Adipocyte (in vitro differentiated cells): Measurements from ENCODE around the gene GSTA2.
"Not testable (repeated sequence)": the region's sequence is repeated elsewhere in the genome, so short reads cannot be mapped to it uniquely, and the experiment has no call there.

Experiments
- DNase-seq: peaks from one replicate; pipeline ENCODE4 v3.0.0-alpha.2; 2015; ENCODE audit warnings: low read depth
- H3K27me3 ChIP-seq: replicated peaks from 2 replicates; pipeline ENCODE4 v1.7.0; 2013; ENCODE audit warnings: mild to moderate bottlenecking, low read length, moderate library complexity; ENCODE audit not compliant: control insufficient read depth, insufficient read depth
- H3K36me3 ChIP-seq: 2 replicates; pipeline ENCODE4 v1.7.0; 2013; ENCODE audit warnings: low read length, mild to moderate bottlenecking, moderate library complexity; ENCODE audit not compliant: control insufficient read depth, insufficient read depth, severe bottlenecking
- H3K4me1 ChIP-seq: 2 replicates; pipeline ENCODE4 v1.7.0; 2013; ENCODE audit warnings: mild to moderate bottlenecking, low read length, moderate library complexity; ENCODE audit not compliant: control insufficient read depth, insufficient read depth
- H3K4me3 ChIP-seq: 2 replicates; pipeline ENCODE4 v1.7.0; 2013; ENCODE audit warnings: mild to moderate bottlenecking, low read length, moderate library complexity
- H3K9ac ChIP-seq: 2 replicates; pipeline ENCODE4 v1.7.0; 2013; ENCODE audit warnings: mild to moderate bottlenecking, low read length, moderate library complexity
- H3K9me3 ChIP-seq: 2 replicates; pipeline ENCODE4 v1.7.0; 2013; ENCODE audit warnings: mild to moderate bottlenecking, low read length, moderate library complexity; ENCODE audit not compliant: control insufficient read depth

Gene GSTA2

GRCh38 chr6:52787917-52788316 is 24.6 kb upstream of the GSTA2 start:
- Histone ChIP-seq H3K9ac (no peak overlapping the region), H3K36me3 (no peaks in the 10 kb centered on the region), H3K27me3 (no peaks in the 10 kb centered on the region), H3K9me3 (no peaks in the 10 kb centered on the region), H3K4me1 (peaks cover 4% of the 10 kb centered on the region), H3K4me3 (no peak overlapping the region)
- DNase-seq: no peak

GRCh38 chr6:52786249-52786956 is 23.1 kb upstream of the GSTA2 start:
- no peak overlapping the region for H3K4me3 ChIP-seq
- H3K36me3 ChIP-seq: no peaks in the 10 kb centered on the region
- H3K27me3 ChIP-seq: no peaks in the 10 kb centered on the region
- H3K9me3 ChIP-seq: no peaks in the 10 kb centered on the region
- no peak for DNase-seq
- no peak overlapping the region for H3K9ac ChIP-seq
- H3K4me1 ChIP-seq: peaks cover 9% of the 10 kb centered on the region

- not testable (repeated sequence) for H3K4me1 ChIP-seq, H3K4me3 ChIP-seq, H3K27me3 ChIP-seq, H3K36me3 ChIP-seq, H3K9ac ChIP-seq, H3K9me3 ChIP-seq
- peak; percentile 11 for DNase-seq
These were observed 19.5 kb upstream of the GSTA2 start for GRCh38 chr6:52782696-52783274.

GRCh38 chr6:52782209-52782608 is 18.9 kb upstream of the GSTA2 start:
- not testable (repeated sequence) for H3K27me3 ChIP-seq, H3K4me3 ChIP-seq, H3K9ac ChIP-seq, DNase-seq, H3K9me3 ChIP-seq, H3K36me3 ChIP-seq, H3K4me1 ChIP-seq

GRCh38 chr6:52779237-52779636 is 16.0 kb upstream of the GSTA2 start:
- DNase-seq: no peak
- H3K4me3 ChIP-seq: no peak overlapping the region
- no peak overlapping the region for H3K9ac ChIP-seq
- H3K4me1 ChIP-seq: peaks cover 9% of the 10 kb centered on the region
- H3K27me3 ChIP-seq: no peaks in the 10 kb centered on the region
- no peaks in the 10 kb centered on the region for H3K9me3 ChIP-seq
- H3K36me3 ChIP-seq: no peaks in the 10 kb centered on the region

- DNase-seq, H3K4me1 ChIP-seq, H3K36me3 ChIP-seq, H3K4me3 ChIP-seq, H3K27me3 ChIP-seq, H3K9ac ChIP-seq, H3K9me3 ChIP-seq: not testable (repeated sequence)
These were observed 13.6 kb upstream of the GSTA2 start for GRCh38 chr6:52776711-52777351.

GRCh38 chr6:52769399-52769798 is 6.1 kb upstream of the GSTA2 start:
- H3K4me1 ChIP-seq, H3K4me3 ChIP-seq: not testable (repeated sequence)

GRCh38 chr6:52767658-52768057 is 4.4 kb upstream of the GSTA2 start:
- not testable (repeated sequence) for DNase-seq, H3K4me1 ChIP-seq, H3K4me3 ChIP-seq, H3K36me3 ChIP-seq, H3K27me3 ChIP-seq, H3K9ac ChIP-seq, H3K9me3 ChIP-seq

More at GRCh38 chr6:52769399-52769798, 6.1 kb upstream of the GSTA2 start:
- not testable (repeated sequence) for H3K9me3 ChIP-seq, H3K9ac ChIP-seq, H3K36me3 ChIP-seq, H3K27me3 ChIP-seq
- peak; percentile 53 for DNase-seq

- H3K4me3 ChIP-seq, DNase-seq, H3K9ac ChIP-seq, H3K36me3 ChIP-seq, H3K27me3 ChIP-seq, H3K9me3 ChIP-seq: not testable (repeated sequence)
- H3K4me1 ChIP-seq: peaks cover 19% of the 10 kb centered on the region
These were observed 1.4 kb downstream of the GSTA2 start for GRCh38 chr6:52761673-52762491.

- Histone ChIP-seq H3K9me3 (no peaks in the 10 kb centered on the region), H3K27me3 (no peaks in the 10 kb centered on the region), H3K36me3 (no peaks in the 10 kb centered on the region), H3K4me3 (no peak overlapping the region), H3K4me1 (peaks cover 19% of the 10 kb centered on the region), H3K9ac (no peak overlapping the region)
- DNase-seq: no peak
These were observed 3.0 kb downstream of the GSTA2 start for GRCh38 chr6:52760105-52760765.

GRCh38 chr6:52759085-52759484 is 4.2 kb downstream of the GSTA2 start:
- no peaks in the 10 kb centered on the region for H3K9me3 ChIP-seq
- no peak overlapping the region for H3K9ac ChIP-seq
- no peaks in the 10 kb centered on the region for H3K36me3 ChIP-seq
- DNase-seq: peak; percentile 44
- H3K27me3 ChIP-seq: no peaks in the 10 kb centered on the region
- H3K4me3 ChIP-seq: no peak overlapping the region
- H3K4me1 ChIP-seq: peaks cover 19% of the 10 kb centered on the region
